IMR-90 (cell line): ENCODE measurements around the gene UBXN1. TPM values are rescaled to one million over a fixed set of nuclear protein-coding genes. Genes with fewer than 3 reads are reported as not detected.

Source experiments
- ATAC-seq: fragments of 200-7000 bp; cut with Tn5 transposase; 2 replicates; pipeline ENCODE4 v1.9.1; 2020; ENCODE audit warnings: low read depth, mild to moderate bottlenecking, moderate library complexity
- BruUV-seq: library from RNA; stranded (reverse); fragments of 400-500 nt; replicated peaks from 2 replicates; lab custom pipeline; 2021; lab: Mats Ljungman, UMichigan
- CTCF ChIA-PET: fragments of 300-600 bp; formaldehyde crosslinking; extraction: SDS; loops from one replicate; lab custom pipeline; 2021; ENCODE audit warnings: antibody characterized with exemption; lab: Yijun Ruan, JAX
- POLR2A ChIA-PET: fragments of 300-600 bp; sonication (Branson Sonifier 250); formaldehyde crosslinking; loops from one replicate; lab custom pipeline; 2022; ENCODE audit warnings: antibody characterized with exemption; ENCODE audit not compliant: unreplicated experiment; lab: Charles Lee
- DNase-seq: peaks from one replicate; pipeline ENCODE4 v3.0.0; 2013
- H2AFZ ChIP-seq: replicated peaks from 2 replicates; pipeline ENCODE3; 2013; ENCODE audit warnings: low read length, mild to moderate bottlenecking; ENCODE audit not compliant: poor library complexity
- H2AK5ac ChIP-seq: 2 replicates; pipeline ENCODE4 v1.6.1; 2013; ENCODE audit warnings: low read depth, low read length, inconsistent platforms
- H2AK9ac ChIP-seq: replicated peaks from 2 replicates; pipeline ENCODE3; 2013; ENCODE audit warnings: mild to moderate bottlenecking, low read depth, low read length, moderate library complexity; ENCODE audit not compliant: poor library complexity
- H2BK120ac ChIP-seq: 2 replicates; pipeline ENCODE4 v1.6.1; 2013; ENCODE audit warnings: low read depth, low read length, inconsistent platforms
- H2BK15ac ChIP-seq: 3 replicates; pipeline ENCODE4 v1.6.1; 2013; ENCODE audit warnings: low read depth, low read length, inconsistent platforms
- H2BK20ac ChIP-seq: 2 replicates; pipeline ENCODE4 v1.6.1; 2013; ENCODE audit warnings: low read depth, mild to moderate bottlenecking, inconsistent platforms, low read length, moderate library complexity
- H2BK5ac ChIP-seq: 2 replicates; pipeline ENCODE4 v1.6.1; 2013; ENCODE audit warnings: mild to moderate bottlenecking, low read depth, low read length, inconsistent platforms; ENCODE audit not compliant: poor library complexity, severe bottlenecking
- H3K14ac ChIP-seq: replicated peaks from 2 replicates; pipeline ENCODE4 v1.6.1; 2013; ENCODE audit warnings: low read depth, low read length, inconsistent platforms
- H3K18ac ChIP-seq: 2 replicates; pipeline ENCODE4 v1.6.1; 2013; ENCODE audit warnings: low read depth, low read length, control low read depth
- H3K23ac ChIP-seq: 2 replicates; pipeline ENCODE4 v1.6.1; 2013; ENCODE audit warnings: low read depth, low read length, inconsistent platforms
- H3K27ac ChIP-seq: 2 replicates; pipeline ENCODE4 v1.5.1; 2013; ENCODE audit warnings: mild to moderate bottlenecking, control low read depth, low read length; ENCODE audit not compliant: insufficient read depth
- H3K27me3 ChIP-seq: 2 replicates; pipeline ENCODE4 v1.6.1; 2013; ENCODE audit warnings: low read length; ENCODE audit not compliant: control insufficient read depth, insufficient read depth
- H3K36me3 ChIP-seq: 2 replicates; pipeline ENCODE4 v1.6.1; 2013; ENCODE audit warnings: low read length, mixed read lengths; ENCODE audit not compliant: control insufficient read depth, insufficient read depth
- H3K4ac ChIP-seq: 2 replicates; pipeline ENCODE4 v1.6.1; 2013; ENCODE audit warnings: low read depth, low read length, inconsistent platforms
- H3K4me1 ChIP-seq: 2 replicates; pipeline ENCODE4 v1.6.1; 2013; ENCODE audit warnings: low read length, mixed read lengths; ENCODE audit not compliant: control insufficient read depth, insufficient read depth
- H3K4me2 ChIP-seq: 2 replicates; pipeline ENCODE4 v1.6.1; 2013; ENCODE audit warnings: low read depth, mild to moderate bottlenecking, control low read depth, low read length, moderate library complexity
- H3K4me3 ChIP-seq: 2 replicates; pipeline ENCODE4 v1.5.1; 2013; ENCODE audit warnings: low read depth, mild to moderate bottlenecking, control low read depth, low read length, moderate library complexity; ENCODE audit not compliant: insufficient read depth
- H3K56ac ChIP-seq: 2 replicates; pipeline ENCODE4 v1.6.1; 2013; ENCODE audit warnings: low read length, inconsistent platforms; ENCODE audit not compliant: insufficient read depth; ENCODE audit errors: extremely low read depth
- H3K79me1 ChIP-seq, 2 experiments: 2 replicates each; pipeline ENCODE4 v1.6.1; 2013; ENCODE audit warnings: low read length in 2 of 2, inconsistent platforms in 1 of 2, low read depth in 1 of 2
- H3K9ac ChIP-seq: 2 replicates; pipeline ENCODE4 v1.6.1; 2013; ENCODE audit warnings: low read depth, low read length, control low read depth
- H3K9me1 ChIP-seq: 2 replicates; pipeline ENCODE4 v1.6.1; 2013; ENCODE audit warnings: low read length, inconsistent platforms; ENCODE audit not compliant: insufficient read depth
- H3K9me3 ChIP-seq: 2 replicates; pipeline ENCODE4 v1.6.1; 2013; ENCODE audit warnings: low read length; ENCODE audit not compliant: control insufficient read depth, insufficient read depth
- H4K20me1 ChIP-seq: 2 replicates; pipeline ENCODE4 v1.6.1; 2013; ENCODE audit warnings: low read length, inconsistent platforms; ENCODE audit not compliant: insufficient read depth
- H4K5ac ChIP-seq: 2 replicates; pipeline ENCODE4 v1.6.1; 2013; ENCODE audit warnings: mild to moderate bottlenecking, low read depth, low read length, control low read depth
- H4K8ac ChIP-seq, 2 experiments: 2 replicates each; pipeline ENCODE4 v1.6.1; 2013; ENCODE audit warnings: low read depth in 2 of 2, low read length in 2 of 2, control low read depth in 1 of 2, inconsistent platforms in 1 of 2
- H4K91ac ChIP-seq: 2 replicates; pipeline ENCODE4 v1.6.1; 2013; ENCODE audit warnings: low read depth, low read length, inconsistent platforms; ENCODE audit not compliant: insufficient read depth
- CEBPB ChIP-seq: IDR thresholded peaks from 2 replicates; pipeline ENCODE4 v1.6.1; 2012; ENCODE audit warnings: low read depth, low read length, improper control_type of control experiment
- MAFK ChIP-seq: IDR thresholded peaks from 2 replicates; pipeline ENCODE4 v1.6.1; 2012; ENCODE audit warnings: low read depth, low read length, improper control_type of control experiment
- MAZ ChIP-seq: IDR thresholded peaks from 2 replicates; pipeline ENCODE4 v1.6.1; 2012; ENCODE audit warnings: low read depth, mild to moderate bottlenecking, low read length, improper control_type of control experiment, moderate library complexity, borderline replicate concordance
- RAD21 ChIP-seq: IDR thresholded peaks from 2 replicates; pipeline ENCODE4 v1.6.1; 2012; ENCODE audit warnings: low read length, improper control_type of control experiment
- RCOR1 ChIP-seq: IDR thresholded peaks from 2 replicates; pipeline ENCODE4 v1.6.1; 2012; ENCODE audit warnings: mild to moderate bottlenecking, low read length, improper control_type of control experiment; ENCODE audit not compliant: insufficient replicate concordance
- RFX5 ChIP-seq: IDR thresholded peaks from 2 replicates; pipeline ENCODE4 v1.8.0; 2012; ENCODE audit warnings: low read depth, mild to moderate bottlenecking, low read length, moderate library complexity
- WGBS, 2 experiments: methylation state at CpG; one replicate each; pipeline versions ENCODE4 v1.1.5 to v1.1.7; 2013; ENCODE audit warnings: missing lambda C conversion rate in 2 of 2; ENCODE audit not compliant: insufficient read length in 1 of 2; ENCODE audit errors: extremely low coverage in 2 of 2; 5-methylcytosine and 5-hydroxymethylcytosine counted together
- dilution Hi-C: fragments of 300-500 bp; cut with HindIII; formaldehyde crosslinking; loops from one replicate; pipeline ENCODE4 v1.14.3; 2018; ENCODE audit warnings: low sequenced_read_pairs; ENCODE audit not compliant: unreplicated experiment
- in situ Hi-C: fragments of 300-500 bp; cut with MboI; formaldehyde crosslinking; loops from 3 replicates; pipeline ENCODE4 v1.14.3; 2019; ENCODE audit warnings: low sequenced_read_pairs, inconsistent platforms, mixed read lengths
- intact Hi-C: fragments of 100-400 bp; cut with micrococcal nuclease; formaldehyde crosslinking; loops from 2 replicates; pipeline ENCODE4 v1.10.0; 2022
- polyA plus RNA-seq, 3 experiments: library from polyadenylated mRNA; depleted of rRNA; stranded (reverse); fragments of >200 nt; gene quantifications; 2 replicates each; pipeline ENCODE4 v1.2.3, GENCODE V29; 2012; ENCODE audit warnings: low replicate concordance in 1 of 3
- total RNA-seq: library from RNA; depleted of rRNA; stranded (reverse); fragments of >200 nt; gene quantifications from 2 replicates; pipeline ENCODE4 v1.2.3, GENCODE V29; 2012
- TF ChIP-seq, protein P1 (sequence below): fragments of 150-350 bp; IDR thresholded peaks from 2 replicates; pipeline ENCODE4 v1.6.1; 2016; ENCODE audit warnings: low read depth, mild to moderate bottlenecking, low read length, moderate library complexity, borderline replicate concordance
- TF ChIP-seq, protein P2 (sequence below): fragments of 150-350 bp; IDR thresholded peaks from 2 replicates; pipeline ENCODE4 v1.6.1; 2017; ENCODE audit warnings: mild to moderate bottlenecking, antibody characterized with exemption, low read length, low read depth

Gene UBXN1
- total and polyA plus RNA-seq, 2 of the 4 experiments (the other 2 are of a cell fraction): 50.0 to 81.6 TPM

DNA sequence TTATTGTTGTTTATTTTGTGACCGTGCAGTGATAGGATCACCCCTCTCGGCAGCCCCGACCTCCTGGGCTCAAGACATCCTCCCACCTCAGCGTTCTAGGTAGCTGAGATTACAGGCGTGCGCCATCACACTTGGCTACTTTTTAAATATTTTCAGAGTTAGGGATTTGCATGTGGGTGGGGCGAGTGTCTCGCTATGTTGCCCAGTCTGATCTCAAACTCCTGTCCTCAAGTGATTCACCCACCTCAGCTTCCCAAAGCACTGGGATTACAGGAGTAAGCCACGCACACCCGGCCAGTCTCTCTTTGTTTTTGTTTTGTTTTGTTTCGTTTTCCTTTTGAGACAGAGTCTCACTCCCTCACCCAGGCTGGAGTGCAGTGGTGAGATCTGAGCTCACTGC, 24.6 kb downstream of the UBXN1 start:
- H3K4ac ChIP-seq: no peak overlapping the region
- H3K36me3 ChIP-seq: peaks cover 6% of the 10 kb centered on the region
- no peak overlapping the region for H3K4me3 ChIP-seq
- H4K8ac ChIP-seq: peak overlapping the region; percentile 47 to 70; a peak in 3 of 4 replicates
- peak overlapping the region; percentile 50; the same call in 1 of the 2 replicates for H4K5ac ChIP-seq
- no peak overlapping the region for H3K9ac ChIP-seq
- H3K4me1 ChIP-seq: peaks cover 2% of the 10 kb centered on the region; the same call in 1 of the 2 replicates
- no peak overlapping the region for H4K91ac ChIP-seq
- ChIA-PET CTCF (no interaction called here), POLR2A (interaction anchor here (1.2 kb wide), 1 partner anchor 11 kb away, joined by 5 read pairs; the partner anchor contains the start of genes C11orf98 and CSKMT)
- WGBS, 2 experiments: no CpG with 5 or more reads among the region's 11 CpGs
- no peaks in the 10 kb centered on the region for H3K9me1 ChIP-seq
- peaks cover 6 to 34% of the 10 kb centered on the region in 2 experiments for H3K79me1 ChIP-seq
- ATAC-seq (no peak), DNase-seq (no peak)
- no peaks in the 10 kb centered on the region; the same call in 1 of the 2 replicates for H4K20me1 ChIP-seq
- H3K27ac ChIP-seq: no peak overlapping the region
- H3K14ac ChIP-seq: no peak overlapping the region
- no peak for TF ChIP-seq RAD21
- no peak for TF ChIP-seq RCOR1
- TF ChIP-seq CEBPB: no peak
- no peak for TF ChIP-seq MAFK
- TF ChIP-seq RFX5: no peak
- TF ChIP-seq, protein P1, sequence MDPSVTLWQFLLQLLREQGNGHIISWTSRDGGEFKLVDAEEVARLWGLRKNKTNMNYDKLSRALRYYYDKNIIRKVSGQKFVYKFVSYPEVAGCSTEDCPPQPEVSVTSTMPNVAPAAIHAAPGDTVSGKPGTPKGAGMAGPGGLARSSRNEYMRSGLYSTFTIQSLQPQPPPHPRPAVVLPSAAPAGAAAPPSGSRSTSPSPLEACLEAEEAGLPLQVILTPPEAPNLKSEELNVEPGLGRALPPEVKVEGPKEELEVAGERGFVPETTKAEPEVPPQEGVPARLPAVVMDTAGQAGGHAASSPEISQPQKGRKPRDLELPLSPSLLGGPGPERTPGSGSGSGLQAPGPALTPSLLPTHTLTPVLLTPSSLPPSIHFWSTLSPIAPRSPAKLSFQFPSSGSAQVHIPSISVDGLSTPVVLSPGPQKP: no peak
- TF ChIP-seq, protein P2, sequence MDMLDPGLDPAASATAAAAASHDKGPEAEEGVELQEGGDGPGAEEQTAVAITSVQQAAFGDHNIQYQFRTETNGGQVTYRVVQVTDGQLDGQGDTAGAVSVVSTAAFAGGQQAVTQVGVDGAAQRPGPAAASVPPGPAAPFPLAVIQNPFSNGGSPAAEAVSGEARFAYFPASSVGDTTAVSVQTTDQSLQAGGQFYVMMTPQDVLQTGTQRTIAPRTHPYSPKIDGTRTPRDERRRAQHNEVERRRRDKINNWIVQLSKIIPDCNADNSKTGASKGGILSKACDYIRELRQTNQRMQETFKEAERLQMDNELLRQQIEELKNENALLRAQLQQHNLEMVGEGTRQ: no peak
- no peak for TF ChIP-seq MAZ
- H3K27me3 ChIP-seq: no peaks in the 10 kb centered on the region
- H2BK15ac ChIP-seq: no peak overlapping the region
- no peak overlapping the region for H2BK20ac ChIP-seq
- no peak overlapping the region for H3K23ac ChIP-seq
- intact Hi-C loops (no loop called here), in situ Hi-C loops (no loop called here), dilution Hi-C loops (no loop called here)
- no peaks in the 10 kb centered on the region for H3K9me3 ChIP-seq
- no peak overlapping the region for H2BK5ac ChIP-seq
- BruUV-seq: no TSS peak
- H2BK120ac ChIP-seq: no peak overlapping the region
- no peak overlapping the region for H3K4me2 ChIP-seq
- no peak overlapping the region for H3K18ac ChIP-seq
- H3K56ac ChIP-seq: no peak overlapping the region
- 0 out of 2 replicates have a peak overlapping the region, but pooled peaks have one; percentile 24 for H2AK5ac ChIP-seq
- peak overlapping the region; percentile 9 for H2AK9ac ChIP-seq
- H2AFZ ChIP-seq: peak overlapping the region; percentile 69
